Ishikawa (cell line): ENCODE results near the gene UBE2C.

ENCODE experiments used
- CEBPB ChIP-seq: IDR thresholded peaks from 2 replicates; pipeline ENCODE4 v1.6.1; 2012
- CREB1 ChIP-seq: IDR thresholded peaks from 2 replicates; pipeline ENCODE4 v1.6.1; 2012; ENCODE audit warnings: low read depth
- EGR1 ChIP-seq: IDR thresholded peaks from 2 replicates; pipeline ENCODE4 v1.6.1; 2012
- EP300 ChIP-seq: IDR thresholded peaks from 2 replicates; pipeline ENCODE4 v1.6.1; 2012; ENCODE audit warnings: borderline replicate concordance
- FOXM1 ChIP-seq: IDR thresholded peaks from 2 replicates; pipeline ENCODE4 v1.6.1; 2012; ENCODE audit warnings: low read depth, borderline replicate concordance
- RAD21 ChIP-seq: IDR thresholded peaks from 2 replicates; pipeline ENCODE4 v1.6.1; 2012; ENCODE audit warnings: low read depth
- TAF1 ChIP-seq: IDR thresholded peaks from 2 replicates; pipeline ENCODE4 v1.6.1; 2012; ENCODE audit warnings: low read depth, mild to moderate bottlenecking
- TCF12 ChIP-seq: IDR thresholded peaks from 2 replicates; pipeline ENCODE4 v1.6.1; 2012; ENCODE audit warnings: low read depth
- TEAD4 ChIP-seq: IDR thresholded peaks from 2 replicates; pipeline ENCODE4 v1.6.1; 2012
- YY1 ChIP-seq: IDR thresholded peaks from 2 replicates; pipeline ENCODE4 v1.6.1; 2012; ENCODE audit warnings: low read depth
- ZBTB7A ChIP-seq: IDR thresholded peaks from 2 replicates; pipeline ENCODE4 v1.6.1; 2012; ENCODE audit warnings: low read depth
- TF ChIP-seq, protein P1 (sequence below): IDR thresholded peaks from 2 replicates; pipeline ENCODE4 v1.6.1; 2012; ENCODE audit warnings: low read depth, mild to moderate bottlenecking
- TF ChIP-seq, protein P2 (sequence below): IDR thresholded peaks from 2 replicates; pipeline ENCODE4 v1.6.1; 2012
- TF ChIP-seq, protein P3 (sequence below): IDR thresholded peaks from 2 replicates; pipeline ENCODE4 v1.6.1; 2012

DNA sequence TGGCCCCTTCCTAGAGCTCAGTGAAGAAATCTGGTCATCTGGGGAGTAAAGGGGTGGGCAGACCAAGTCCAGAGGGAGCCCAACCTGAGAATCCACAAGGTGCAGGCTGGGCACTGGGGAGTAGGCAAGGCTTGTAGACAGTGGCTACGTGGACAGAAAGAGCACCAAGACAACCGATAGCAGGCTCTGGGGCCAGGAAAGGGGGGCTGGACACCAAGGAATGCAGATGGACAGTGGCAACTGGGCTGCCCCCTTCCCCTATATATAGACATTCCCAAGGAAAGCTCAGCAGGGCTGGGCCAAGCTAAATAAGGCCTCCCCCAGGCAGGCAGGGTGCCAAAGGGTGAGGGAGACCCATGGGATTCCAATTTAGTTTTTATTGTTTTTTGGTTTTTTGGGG, 16.1 kb downstream of the UBE2C start:
- TF ChIP-seq, protein P1, sequence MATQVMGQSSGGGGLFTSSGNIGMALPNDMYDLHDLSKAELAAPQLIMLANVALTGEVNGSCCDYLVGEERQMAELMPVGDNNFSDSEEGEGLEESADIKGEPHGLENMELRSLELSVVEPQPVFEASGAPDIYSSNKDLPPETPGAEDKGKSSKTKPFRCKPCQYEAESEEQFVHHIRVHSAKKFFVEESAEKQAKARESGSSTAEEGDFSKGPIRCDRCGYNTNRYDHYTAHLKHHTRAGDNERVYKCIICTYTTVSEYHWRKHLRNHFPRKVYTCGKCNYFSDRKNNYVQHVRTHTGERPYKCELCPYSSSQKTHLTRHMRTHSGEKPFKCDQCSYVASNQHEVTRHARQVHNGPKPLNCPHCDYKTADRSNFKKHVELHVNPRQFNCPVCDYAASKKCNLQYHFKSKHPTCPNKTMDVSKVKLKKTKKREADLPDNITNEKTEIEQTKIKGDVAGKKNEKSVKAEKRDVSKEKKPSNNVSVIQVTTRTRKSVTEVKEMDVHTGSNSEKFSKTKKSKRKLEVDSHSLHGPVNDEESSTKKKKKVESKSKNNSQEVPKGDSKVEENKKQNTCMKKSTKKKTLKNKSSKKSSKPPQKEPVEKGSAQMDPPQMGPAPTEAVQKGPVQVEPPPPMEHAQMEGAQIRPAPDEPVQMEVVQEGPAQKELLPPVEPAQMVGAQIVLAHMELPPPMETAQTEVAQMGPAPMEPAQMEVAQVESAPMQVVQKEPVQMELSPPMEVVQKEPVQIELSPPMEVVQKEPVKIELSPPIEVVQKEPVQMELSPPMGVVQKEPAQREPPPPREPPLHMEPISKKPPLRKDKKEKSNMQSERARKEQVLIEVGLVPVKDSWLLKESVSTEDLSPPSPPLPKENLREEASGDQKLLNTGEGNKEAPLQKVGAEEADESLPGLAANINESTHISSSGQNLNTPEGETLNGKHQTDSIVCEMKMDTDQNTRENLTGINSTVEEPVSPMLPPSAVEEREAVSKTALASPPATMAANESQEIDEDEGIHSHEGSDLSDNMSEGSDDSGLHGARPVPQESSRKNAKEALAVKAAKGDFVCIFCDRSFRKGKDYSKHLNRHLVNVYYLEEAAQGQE, result no peak
- no peak for TF ChIP-seq YY1
- no peak for TF ChIP-seq TAF1
- TF ChIP-seq RAD21, result no peak
- TF ChIP-seq FOXM1, result no peak
- no peak for TF ChIP-seq EP300
- TF ChIP-seq EGR1, result no peak
- TF ChIP-seq, protein P2, sequence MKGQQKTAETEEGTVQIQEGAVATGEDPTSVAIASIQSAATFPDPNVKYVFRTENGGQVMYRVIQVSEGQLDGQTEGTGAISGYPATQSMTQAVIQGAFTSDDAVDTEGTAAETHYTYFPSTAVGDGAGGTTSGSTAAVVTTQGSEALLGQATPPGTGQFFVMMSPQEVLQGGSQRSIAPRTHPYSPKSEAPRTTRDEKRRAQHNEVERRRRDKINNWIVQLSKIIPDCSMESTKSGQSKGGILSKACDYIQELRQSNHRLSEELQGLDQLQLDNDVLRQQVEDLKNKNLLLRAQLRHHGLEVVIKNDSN, result no peak
- TF ChIP-seq, protein P3, sequence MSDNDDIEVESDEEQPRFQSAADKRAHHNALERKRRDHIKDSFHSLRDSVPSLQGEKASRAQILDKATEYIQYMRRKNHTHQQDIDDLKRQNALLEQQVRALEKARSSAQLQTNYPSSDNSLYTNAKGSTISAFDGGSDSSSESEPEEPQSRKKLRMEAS, result no peak
- no peak for TF ChIP-seq TEAD4
- no peak for TF ChIP-seq TCF12
- no peak for TF ChIP-seq ZBTB7A
- TF ChIP-seq CEBPB, result no peak
- TF ChIP-seq CREB1, result no peak
